ENCODE data around the gene L3MBTL3.

The L3MBTL3 gene

DNA sequence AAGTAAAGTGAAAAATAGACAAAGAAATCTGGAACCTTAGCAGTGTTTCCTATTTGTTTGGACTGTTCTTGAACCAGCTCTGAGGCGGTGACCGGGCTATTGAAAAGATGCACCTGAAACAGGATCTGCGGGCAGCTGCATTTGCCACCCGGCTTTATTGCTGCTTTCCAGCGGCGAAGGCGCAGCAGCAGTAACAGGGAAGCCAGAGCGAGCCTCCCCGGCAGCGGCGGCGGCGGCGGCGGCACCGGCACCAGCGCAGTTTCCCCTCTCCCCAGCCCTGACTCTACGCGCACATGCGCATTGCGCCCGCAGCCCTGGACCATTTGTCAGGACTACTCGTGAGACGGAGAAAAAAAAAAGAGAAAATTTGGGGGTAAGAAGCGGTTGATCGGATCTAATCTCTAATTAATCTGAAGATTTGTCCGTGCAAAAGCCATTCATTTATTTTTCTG is at the start of gene L3MBTL3:
L3MBTL3 (plus strand) TSS at position 290 of the 452 bp plus-strand sequence. CDS start 24,119 bp downstream, outside the sequence.
- peak; percentile 75 for DNase-seq (ENCODE audit: low spot score)

DNA sequence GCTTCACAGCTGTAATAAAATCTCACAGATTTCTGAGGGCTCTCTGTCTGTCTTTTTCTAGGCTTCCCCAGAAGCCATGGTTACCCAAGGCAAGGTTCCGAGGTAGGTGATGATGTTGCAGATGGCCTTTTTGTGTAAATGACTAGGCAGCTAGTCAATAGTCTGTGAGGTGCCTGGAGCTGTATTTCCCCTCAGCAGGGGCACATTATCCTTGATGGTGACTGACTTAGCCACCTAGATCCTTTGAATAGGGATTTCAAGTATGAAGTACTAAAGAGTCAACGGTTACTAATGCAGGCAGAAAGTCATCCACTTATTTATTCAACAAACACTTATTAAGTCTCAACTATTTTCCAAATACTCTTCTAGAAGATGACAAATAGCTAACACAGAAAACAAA is 49.3 kb upstream of the L3MBTL3 start:
- no peak for DNase-seq (ENCODE audit: low spot score)

DNA sequence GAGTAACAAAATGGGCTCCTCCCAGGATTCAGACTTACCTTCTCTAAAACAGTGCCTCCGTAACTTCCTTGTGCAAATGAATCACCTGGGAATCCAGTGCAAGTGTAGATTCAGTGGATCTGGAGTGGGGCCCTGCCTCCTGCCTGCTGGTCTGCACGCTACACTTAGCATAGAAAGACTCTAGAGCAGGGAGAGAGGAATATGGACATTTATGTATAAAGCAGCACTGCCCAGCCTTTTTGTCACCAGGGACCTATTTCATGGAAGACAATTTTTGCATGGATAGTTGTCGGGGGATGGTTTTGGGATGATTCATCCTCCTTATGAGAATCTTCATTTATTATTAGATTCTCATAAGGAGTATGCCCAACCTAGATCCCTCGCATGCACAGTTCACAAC is 42.3 kb upstream of the L3MBTL3 start:
- no peak for DNase-seq (ENCODE audit: low spot score)

DNA sequence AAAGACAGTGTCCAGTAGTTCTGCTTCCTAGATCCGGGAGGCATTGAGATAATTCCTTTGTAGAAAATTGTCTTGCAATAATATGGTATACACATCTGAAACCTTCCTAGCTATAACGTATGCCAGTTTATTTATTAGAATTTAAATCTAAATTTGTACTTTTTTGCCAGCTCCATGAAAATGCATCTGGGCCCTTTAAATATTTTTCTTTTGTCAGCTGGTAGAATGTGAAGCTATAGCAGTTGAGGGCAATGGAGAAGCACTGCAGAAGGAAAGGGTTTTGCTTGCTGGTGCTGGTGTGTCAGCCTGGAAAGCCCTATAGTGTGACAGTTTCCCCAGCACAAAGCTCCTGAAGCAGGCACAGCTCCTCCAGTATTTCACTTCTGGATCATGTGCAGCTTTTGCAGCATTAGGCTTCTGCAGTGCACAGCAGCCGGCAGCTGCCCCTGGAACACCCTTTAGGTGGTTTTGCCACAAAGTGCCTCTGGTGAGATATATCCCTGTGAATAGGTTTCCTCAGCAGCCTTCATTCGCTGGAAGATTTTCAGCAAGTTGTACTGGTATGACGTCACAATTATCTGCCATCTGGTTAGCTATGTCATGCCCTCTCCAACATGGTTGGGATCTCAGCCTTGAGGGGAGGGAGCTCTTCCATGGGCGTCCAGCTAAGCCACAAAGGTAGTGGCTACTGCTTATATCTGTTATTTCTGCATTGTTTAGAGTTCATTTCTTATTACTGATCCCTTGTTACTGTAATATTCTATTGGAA is 40.0 kb upstream of the L3MBTL3 start:
- no peak for DNase-seq (ENCODE audit: low spot score)

DNA sequence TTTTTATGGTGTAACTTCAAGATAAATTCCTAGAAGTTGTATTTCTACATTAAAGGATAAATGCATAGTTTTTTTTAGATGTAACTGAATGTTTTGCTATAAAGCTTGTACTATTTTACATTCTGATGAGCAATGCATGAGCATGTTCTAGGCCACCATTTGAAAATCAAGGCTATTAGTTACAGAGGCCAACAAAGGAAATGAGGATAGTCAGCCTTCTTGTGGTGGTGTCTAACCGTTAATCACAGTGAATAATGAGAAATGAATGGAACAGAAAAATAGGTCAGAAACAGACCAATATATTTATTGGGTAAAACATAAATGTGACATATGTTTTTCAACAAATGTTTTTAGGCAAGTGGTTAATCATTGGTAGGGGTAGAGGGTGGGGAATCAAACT is 37.6 kb upstream of the L3MBTL3 start:
- DNase-seq (ENCODE audit: low spot score), result no peak

DNA sequence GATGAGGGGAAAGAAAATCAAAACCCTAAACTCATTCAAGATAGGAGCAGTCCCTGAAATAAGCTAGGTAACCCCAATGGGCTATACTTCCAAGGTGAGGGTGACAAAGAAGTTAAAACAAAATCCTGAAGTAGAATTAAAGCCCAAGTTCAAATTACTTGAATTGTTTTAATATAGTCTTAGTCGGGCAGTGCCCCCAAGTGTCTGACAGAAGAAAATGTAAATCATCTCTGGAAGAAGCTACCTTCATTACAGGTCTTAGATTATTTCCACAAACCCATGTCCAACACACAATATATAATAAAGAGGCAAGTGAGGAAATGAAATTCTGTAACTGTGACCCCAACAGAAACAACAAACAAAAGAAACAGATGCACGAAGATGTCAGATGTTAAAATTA is 36.8 kb upstream of the L3MBTL3 start:
- no peak for DNase-seq (ENCODE audit: low spot score)

DNA sequence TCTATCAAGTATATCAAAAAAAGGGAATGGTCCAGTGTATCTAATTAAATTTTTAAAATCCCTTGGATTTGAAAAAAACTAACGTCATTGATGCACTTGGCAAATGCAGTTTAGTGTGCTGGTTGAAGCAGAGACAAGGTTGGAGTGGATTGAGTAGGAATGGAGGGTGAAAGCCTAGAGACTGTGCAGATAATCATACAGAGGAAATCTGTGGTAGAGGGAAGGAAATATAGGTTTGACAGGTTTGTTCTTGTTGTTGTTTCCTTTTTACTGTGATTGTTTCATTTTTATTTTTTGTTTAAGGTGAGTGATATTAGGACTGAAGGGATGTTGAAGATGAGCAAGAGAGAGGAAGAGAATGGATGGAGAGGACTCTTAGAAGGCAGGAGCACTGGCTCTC is 29.0 kb upstream of the L3MBTL3 start:
- DNase-seq (ENCODE audit: low spot score), result no peak

DNA sequence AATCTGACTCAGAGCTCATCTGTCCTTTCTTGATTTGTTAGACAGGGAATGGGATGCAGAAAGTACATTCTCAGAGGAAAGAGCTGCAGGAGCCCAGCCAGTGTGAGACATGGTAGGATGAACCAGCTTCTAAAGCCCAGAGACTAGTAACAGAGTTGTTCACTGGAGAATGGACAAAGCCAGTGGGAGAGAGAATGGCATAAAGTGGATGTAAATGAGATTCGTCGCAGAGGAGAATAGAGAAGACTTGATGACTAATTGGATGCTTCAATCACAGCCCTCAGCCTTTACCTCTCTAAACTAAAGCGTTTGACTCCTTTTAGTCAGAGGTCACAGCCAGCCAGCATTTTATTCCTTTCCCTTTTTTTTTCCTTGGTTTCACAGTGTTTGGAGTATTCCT is 25.5 kb upstream of the L3MBTL3 start:
- no peak for DNase-seq (ENCODE audit: low spot score)

DNA sequence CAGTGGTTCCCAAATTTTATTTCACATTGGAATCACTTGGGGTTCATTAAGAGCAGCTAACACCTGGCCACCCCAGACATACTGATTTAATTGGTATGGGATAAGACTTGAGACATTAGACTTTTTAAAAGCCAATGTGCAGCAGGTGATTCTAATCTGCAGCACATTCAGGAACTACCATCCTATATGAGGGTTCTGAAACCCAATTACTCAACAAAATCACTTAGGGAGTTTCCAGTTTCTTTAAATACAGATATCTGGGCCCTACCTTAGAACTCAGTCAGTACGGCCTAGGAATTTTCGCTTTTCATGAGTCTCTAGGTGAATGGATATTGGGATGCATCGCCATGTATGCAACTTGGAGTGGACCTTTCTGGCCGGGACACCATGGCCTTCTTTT is 24.0 kb upstream of the L3MBTL3 start:
- no peak for DNase-seq (ENCODE audit: low spot score)

DNA sequence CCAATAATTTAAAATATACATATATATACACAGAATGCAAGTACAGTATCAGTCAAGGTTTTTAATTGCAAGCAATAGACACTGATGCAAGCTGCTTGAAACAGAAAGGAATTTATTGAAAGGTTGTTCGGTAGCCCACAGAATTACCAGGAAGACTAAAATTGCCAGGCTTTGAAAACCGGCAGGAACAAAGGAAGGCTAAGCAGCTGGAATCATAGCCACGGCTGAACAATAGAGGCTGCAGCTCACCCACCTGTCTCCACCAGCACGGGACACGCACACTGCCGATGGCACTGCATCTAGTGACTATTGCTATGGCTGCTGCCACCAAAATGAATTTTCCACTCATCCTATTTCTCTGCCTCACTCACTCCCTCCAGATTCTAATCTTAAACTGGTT is 22.0 kb upstream of the L3MBTL3 start:
- DNase-seq (ENCODE audit: low spot score), result peak; percentile 84

DNA sequence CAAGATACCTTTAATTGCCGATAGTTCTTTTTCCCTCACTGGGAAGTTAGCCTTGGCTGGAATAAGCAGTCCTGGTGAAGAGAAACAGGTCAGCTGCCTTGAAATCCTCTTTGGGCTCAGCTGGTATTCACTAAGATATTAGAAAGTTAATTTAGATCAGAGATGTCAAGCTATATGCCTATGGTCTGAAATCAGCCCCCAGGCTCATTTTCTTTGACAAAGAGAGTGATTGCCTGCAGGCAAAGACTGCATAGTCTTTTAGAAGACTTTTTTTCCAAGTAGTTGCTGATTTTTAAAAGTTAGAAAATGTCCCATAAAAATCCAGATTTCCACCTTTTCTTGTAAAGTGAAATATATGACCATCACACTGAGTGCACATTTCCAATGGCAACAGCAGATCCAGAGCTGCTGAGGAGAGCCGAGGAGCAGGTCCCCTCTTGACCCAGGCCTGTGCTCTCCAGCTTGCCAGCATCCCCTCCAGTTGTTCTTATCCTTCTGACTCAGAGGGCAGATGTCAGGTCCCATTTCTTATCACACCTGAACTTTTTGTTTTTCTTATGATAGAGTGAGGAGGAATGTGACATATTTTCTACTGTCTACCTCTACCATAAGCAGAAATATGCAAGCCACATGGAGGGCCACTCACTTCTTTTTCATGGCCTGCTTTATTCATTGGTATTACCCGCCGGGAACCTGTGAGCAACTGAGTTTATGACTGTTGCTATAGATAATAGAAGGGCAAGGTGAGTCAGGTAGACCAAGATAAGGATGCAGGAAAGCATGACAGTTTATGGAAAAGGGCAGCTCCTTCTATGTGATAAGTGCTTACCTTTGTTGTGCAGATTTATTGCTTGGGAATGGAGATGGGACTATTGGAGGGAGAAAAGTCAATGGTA is 17.6 kb upstream of the L3MBTL3 start:
- no peak for DNase-seq (ENCODE audit: low spot score)

DNA sequence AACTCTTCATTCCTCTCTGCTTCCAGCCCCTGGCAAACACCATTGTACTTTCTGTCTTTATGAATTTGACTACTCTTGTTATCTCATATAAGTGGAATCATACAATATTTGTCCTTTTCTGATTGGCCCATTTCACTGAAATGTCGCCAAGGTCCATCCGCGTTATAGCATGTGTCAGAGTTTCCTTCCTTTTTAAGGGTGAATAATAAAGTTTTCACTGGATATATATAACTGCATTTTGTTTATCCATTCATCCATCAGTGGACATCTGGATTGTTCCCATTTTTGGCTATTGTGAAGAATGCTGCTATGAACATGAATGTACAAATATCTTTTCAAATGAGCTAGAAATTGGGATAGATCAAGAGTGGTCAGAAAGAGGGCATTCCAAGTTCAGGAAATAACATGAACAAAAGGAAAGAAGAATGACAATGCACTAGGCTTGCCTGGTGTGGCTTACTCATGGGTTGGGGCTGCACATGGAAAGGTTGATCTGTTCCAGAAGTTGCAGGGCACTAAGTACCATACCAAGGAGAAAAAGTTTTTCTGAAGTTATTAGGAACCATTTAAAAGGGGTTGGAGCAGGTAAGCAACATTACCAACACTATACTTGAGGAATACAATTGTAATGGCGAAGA is 10.0 kb upstream of the L3MBTL3 start:
- no peak for DNase-seq (ENCODE audit: low spot score)

DNA sequence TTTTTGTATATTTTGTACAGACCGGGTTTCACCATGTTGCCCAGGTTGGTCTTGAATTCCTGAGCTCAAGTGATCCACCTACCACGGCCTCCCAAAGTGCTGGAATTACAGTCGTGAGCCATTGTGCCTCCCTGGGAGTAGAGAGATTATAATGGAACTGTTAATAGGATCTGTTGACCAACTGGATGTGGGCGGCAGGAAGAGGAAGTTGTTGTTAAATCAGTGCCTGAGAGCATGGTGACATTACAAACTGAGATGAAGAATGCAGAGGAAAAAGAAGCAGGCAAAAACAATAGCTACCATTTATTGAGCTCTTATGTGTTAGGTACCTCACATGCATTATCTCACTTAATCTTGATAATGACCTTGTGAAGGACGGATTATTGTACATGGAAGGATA is 9.2 kb upstream of the L3MBTL3 start:
- DNase-seq (ENCODE audit: low spot score), result no peak

DNA sequence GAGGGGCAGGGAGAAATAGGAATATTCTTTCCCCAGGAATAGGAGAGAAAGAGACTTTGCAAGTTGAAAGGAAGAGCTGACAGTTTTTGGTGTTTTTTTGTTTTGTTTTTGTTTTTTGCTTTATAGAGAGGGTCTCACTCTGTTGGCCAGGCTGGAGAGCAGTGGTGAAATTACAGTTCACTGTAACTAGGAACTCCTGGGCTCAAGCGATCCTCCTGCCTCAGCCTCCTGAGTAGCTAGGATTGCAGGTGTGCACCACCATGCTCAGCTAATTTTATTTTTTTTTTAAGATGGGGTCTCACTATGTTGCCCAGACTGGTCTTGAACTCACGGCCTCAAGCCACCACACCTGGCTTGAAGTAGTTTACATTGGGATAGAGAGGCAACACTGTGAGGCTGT is 8.0 kb upstream of the L3MBTL3 start:
- DNase-seq (ENCODE audit: low spot score), result no peak

DNA sequence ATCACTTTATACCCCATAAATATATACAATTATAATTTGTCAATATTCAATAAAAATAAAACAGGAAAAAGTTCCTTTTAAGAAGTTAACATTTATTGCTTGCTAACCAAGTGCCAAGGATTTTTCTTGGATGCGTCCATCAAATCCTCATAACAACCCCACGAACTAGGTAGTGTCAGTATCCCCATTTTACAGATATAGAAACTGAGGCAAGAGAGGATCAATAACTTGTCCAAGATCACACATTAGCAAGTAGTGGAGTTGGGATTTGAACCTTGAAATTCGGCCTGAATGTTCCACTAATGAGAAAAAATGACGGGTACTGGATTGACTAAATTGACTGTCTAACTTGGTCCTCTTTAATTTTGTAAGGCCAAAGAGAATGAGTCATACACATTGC is 5.7 kb upstream of the L3MBTL3 start:
- no peak for DNase-seq (ENCODE audit: low spot score)

DNA sequence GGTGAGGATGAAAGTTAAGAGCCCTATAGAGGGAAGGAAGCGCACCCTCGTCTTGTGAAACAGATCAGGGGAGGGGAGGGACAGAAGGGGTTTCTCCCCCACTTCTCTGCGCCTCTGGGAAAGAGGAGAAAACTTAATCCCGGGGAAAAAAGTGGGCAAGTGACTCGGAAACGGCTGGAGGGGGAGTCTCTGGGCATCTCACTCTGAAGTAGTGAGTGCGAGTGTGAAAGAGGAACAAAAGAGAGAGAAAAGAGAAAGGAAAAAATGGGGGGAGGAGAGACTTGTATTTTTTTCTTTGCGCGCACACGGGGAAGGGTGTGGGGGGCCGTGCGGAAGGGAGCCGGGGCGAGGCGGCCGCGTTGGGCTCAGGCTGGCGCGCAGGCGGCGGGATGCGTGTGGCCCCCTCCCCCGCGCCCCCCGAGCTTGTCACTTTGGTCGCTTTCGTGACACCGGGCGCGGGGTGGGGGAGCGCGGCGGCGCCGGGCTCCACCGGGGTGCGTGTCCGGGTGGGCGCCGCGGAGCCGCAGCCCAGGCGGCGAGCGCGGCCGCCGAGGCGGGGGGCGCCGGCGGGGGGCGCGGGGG is 454 bp downstream of the L3MBTL3 start:
- DNase-seq (ENCODE audit: low spot score), result no peak

DNA sequence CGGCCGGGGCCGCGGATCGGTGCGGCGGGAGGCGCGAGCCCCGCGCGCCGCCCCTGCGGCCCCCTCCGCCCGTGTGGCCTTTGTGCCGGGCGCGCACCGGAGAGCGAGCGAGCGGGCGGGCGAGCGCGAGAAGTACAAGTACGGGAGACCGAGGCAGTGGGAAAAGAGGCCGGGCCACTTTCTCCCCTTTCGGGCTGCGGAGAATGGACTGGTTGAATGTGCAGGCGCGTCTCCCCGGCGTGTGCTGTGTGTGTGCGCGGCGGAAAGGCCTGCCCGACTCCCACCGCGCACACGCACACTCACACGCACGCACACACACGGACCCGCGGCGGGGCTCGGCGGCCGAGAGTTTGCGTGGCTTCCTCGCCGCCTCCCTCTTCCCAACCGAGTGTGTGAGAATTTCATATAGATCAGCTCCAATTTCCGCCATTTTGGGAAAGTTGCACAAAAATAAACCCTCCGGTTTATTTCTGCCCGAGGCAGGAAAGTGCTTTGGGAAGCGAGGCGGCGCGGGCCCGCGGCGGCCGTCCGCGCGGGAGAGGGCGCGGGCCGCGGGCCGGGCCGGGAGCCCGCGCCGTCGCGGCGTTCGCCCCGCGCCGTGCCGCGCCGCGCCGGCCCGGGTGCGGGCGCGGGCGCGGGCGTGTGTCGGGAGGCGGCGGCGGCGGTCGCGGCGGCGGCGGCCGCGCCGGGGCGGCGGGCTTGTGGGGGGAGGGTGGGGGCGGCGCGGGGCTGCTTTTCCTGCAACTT is 1.1 kb downstream of the L3MBTL3 start:
- peak; percentile 39 for DNase-seq (ENCODE audit: low spot score)

DNA sequence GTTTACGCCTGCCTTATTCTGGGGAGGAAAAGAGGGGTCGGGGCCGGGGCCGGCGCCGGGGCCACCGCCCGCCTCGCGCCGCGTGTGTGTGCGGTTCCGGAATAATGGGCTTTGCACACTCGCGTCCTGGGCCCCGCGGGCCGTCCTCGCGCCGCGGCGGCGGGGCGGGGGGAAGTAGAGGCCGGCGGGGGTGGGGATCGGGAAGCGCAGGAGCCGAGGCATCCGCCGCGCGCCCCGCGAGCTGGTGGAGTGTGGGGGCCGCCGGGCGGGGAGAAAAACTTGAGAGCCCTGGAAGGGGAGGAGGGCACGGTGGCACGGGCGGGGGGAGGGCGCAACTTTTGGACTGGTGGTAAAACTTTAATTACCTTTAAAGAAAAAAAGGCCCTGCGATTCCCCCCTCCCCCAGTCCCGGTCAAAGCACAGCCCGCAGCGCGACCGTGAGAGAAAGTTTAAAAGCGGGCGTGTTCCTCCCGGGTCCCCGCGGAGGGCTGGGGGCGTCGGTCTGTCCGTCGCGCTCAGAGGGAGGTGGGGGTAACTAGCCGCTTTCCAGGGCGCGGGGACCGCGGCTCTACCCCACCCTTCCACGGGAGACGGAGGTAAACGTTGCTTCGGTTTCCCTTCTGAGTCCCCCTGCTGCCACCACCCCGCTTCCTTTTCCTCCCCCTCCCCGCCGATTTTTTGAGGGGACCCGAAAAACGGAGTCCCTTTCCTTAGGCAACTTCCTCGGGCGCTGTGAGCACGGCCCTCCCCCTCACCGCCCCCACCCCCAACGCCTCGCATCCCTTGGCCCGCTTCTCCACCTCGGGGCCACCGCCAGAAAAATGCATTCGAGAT is 1.9 kb downstream of the L3MBTL3 start:
- no peak for DNase-seq (ENCODE audit: low spot score)

DNA sequence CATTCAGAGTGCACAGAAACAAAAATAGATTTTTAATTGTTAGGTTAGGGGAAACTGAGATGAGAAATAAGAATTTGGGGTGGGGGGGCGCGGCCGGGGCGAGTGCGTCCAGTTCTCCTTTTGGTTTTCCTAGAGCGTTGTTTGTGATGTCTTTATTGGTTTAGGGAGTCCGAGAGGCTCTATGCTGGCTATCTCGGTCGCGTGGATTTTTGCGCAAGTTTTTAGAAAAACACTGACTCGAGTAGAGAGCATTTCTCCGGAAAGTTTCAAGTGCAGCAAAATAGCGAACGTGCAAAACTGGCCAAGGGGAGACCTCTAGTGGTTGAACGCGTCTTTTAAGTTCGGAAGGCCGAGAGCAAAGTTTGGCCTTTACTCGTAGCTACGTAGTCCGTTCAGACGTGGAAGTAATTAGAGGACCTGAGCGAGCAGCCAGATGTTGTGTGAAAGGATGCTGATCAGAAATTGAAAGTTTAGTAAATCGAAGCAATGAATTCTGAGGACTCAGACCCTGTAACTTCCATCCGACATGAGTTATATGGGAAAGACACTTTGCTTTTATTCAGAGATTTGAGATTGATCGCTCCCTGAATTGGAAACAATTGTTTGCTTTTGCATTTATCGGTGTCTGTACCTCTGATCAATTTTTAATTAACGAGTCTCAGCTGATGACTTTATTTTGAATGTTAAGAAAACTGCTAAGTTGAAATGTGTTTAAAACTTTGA is 2.7 kb downstream of the L3MBTL3 start:
- peak; percentile 80 for DNase-seq (ENCODE audit: low spot score)

DNA sequence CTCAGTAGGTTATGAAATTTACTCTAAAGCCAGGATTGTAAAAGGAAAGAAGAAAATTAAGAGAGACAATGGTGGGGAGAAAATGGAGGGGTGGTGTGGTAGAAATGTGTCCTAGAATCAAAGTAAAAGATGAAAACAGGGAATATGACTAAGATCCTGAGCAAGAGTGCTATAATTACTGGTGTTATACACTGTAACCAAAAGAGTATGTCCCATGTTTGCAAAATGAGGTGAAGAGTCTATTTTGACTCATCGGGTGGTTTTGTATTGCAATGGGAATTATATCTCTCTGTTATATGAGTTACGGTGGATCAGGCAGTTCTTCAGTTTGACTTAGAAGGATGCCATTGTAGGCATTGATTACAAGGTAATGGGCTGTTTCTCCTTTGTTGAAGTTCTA is 8.5 kb downstream of the L3MBTL3 start:
- no peak for DNase-seq (ENCODE audit: low spot score)

Data from SW480 (cell line).